Thyroid gland (tissue), 4 donors: ENCODE data around the gene TBC1D4.

Source experiments
- CTCF ChIP-seq, 6 experiments: fragments of 200-600 bp in 3 of 6; fragments of 450-650 bp in 3 of 6; sonication (generic) in 3 of 6; IDR thresholded peaks; one replicate each; pipeline ENCODE4 v1.5.1; 2016 to 2019; ENCODE audit warnings: antibody characterized with exemption in 6 of 6, mild to moderate bottlenecking in 2 of 6, inconsistent platforms in 1 of 6, moderate library complexity in 1 of 6
- POLR2A ChIP-seq, 2 donors: fragments of 450-650 bp; IDR thresholded peaks; one replicate each; pipeline ENCODE4 v1.6.1; 2017; ENCODE audit warnings: antibody characterized with exemption in 2 of 2, mild to moderate bottlenecking in 2 of 2, moderate library complexity in 1 of 2

GRCh38 chr13:75446874-75447273 lies 35.1 kb downstream of the TBC1D4 start:
- no peak for TF ChIP-seq POLR2A (IDR thresholded peaks at IDR 0.05)
- no peak for TF ChIP-seq CTCF (IDR thresholded peaks at IDR 0.05)
